Psoas muscle (tissue), 8 donors: ENCODE results near the gene CCT3. TPM values are rescaled to one million over a fixed set of nuclear protein-coding genes. Genes with fewer than 3 reads are reported as not detected.
"Not testable (repeated sequence)": the region's sequence is repeated elsewhere in the genome, so short reads cannot be mapped to it uniquely, and the experiment has no call there.

Source experiments
- ATAC-seq, 4 donors: fragments of 200-7000 bp; cut with Tn5 transposase; one replicate each; pipeline ENCODE4 v1.9.1; 2020; ENCODE audit warnings: moderate library complexity in 3 of 4, mild to moderate bottlenecking in 2 of 4
- DNase-seq, 2 donors: peaks; one replicate each; pipeline ENCODE4 v3.0.0-alpha.2; 2020
- H3K27ac ChIP-seq: fragments of 200-600 bp; one replicate; pipeline ENCODE4 v1.8.0; 2022
- H3K27me3 ChIP-seq, 3 donors: fragments of 200-600 bp in 1 of 3; one replicate each; pipeline versions ENCODE4 v1.6.1 to v1.8.0; 2013 to 2022; ENCODE audit warnings: low read length in 2 of 3, mild to moderate bottlenecking in 2 of 3, moderate library complexity in 1 of 3; ENCODE audit not compliant: insufficient read depth in 3 of 3
- H3K36me3 ChIP-seq, 2 donors: fragments of 200-600 bp in 1 of 2; one replicate each; pipeline versions ENCODE4 v1.6.1 to v1.8.0; 2013 to 2022; ENCODE audit warnings: low read depth in 1 of 2, mild to moderate bottlenecking in 1 of 2, moderate library complexity in 1 of 2; ENCODE audit not compliant: insufficient read depth in 1 of 2
- H3K4me1 ChIP-seq: fragments of 200-600 bp; one replicate; pipeline ENCODE4 v1.8.0; 2022
- H3K4me3 ChIP-seq: fragments of 200-600 bp; one replicate; pipeline ENCODE4 v1.8.0; 2022; ENCODE audit warnings: mild to moderate bottlenecking
- H3K9me3 ChIP-seq: fragments of 200-600 bp; one replicate; pipeline ENCODE4 v1.8.0; 2022
- WGBS, 3 donors: extraction: QIAGEN DNeasy Blood & Tissue Kit; methylation state at CpG; one replicate each; pipeline versions ENCODE4 v1.1.6 to v1.1.7; 2013; 5-methylcytosine and 5-hydroxymethylcytosine counted together
- intact Hi-C, 2 donors: fragments of 100-400 bp; cut with DNase I; formaldehyde crosslinking; loops; one replicate each; pipeline versions ENCODE4 v1.11.0 to v1.14.2; 2022
- polyA plus RNA-seq, 3 donors: library from polyadenylated mRNA; stranded (reverse); fragments of 200-250 nt; gene quantifications; one replicate each; pipeline ENCODE4 v1.2.3, GENCODE V29; 2013
- total RNA-seq, 4 donors: library from RNA; stranded (reverse); fragmentation: NEBNext Ultra II Directional in 2 of 4; extraction: Animal tissue kit (Norgen Biotek cat#: 25700) in 2 of 4; gene quantifications; one replicate each; pipeline versions ENCODE4 v1.2.1 to v1.2.4, GENCODE V29; 2021 to 2023
- TF ChIP-seq, protein P1 (sequence below): fragments of 200-600 bp; IDR thresholded peaks from one replicate; pipeline ENCODE4 v1.8.0; 2022; ENCODE audit warnings: antibody characterized with exemption
- donor health status: healthy with polysubstance abuse.
- donor health status: DM: no; HTN: no; CAD: no; lungs with moderate emphysema.
- donor health status: Bipolar disorder and iron deficiency.
- donor health status: healthy.
- donor health status: DM: yes; HTN: yes; CAD: no.
- donor health status: DM: no; HTN: no; CAD: no.
- donor health status: DM: no; HTN: no; CAD: no.
- donor health status: DM: yes; HTN: yes; CAD: no.

CCT3 gene
- total and polyA plus RNA-seq, 7 donors, result 144 to 258 (median 180) TPM

GRCh38 chr1:156337052-156337887 lies 822 bp downstream of the CCT3 start:
- 33 to 34% (median 33%) methylated on average over 34 of the region's 34 CpGs for WGBS, 3 donors
- intact Hi-C loops, result no loop called here
- Histone ChIP-seq H3K27me3 (no peaks in the 10 kb centered on the region), H3K4me1 (peaks cover 19% of the 10 kb centered on the region), H3K27ac (peak overlapping the region; percentile 92), H3K9me3 (no peaks in the 10 kb centered on the region), H3K36me3 (peaks cover 2 to 43% of the 10 kb centered on the region in 2 donors), H3K4me3 (peak overlapping the region; percentile 97)
- peak in 1 of 4 donors; percentile 0 for ATAC-seq
- TF ChIP-seq, protein P1, sequence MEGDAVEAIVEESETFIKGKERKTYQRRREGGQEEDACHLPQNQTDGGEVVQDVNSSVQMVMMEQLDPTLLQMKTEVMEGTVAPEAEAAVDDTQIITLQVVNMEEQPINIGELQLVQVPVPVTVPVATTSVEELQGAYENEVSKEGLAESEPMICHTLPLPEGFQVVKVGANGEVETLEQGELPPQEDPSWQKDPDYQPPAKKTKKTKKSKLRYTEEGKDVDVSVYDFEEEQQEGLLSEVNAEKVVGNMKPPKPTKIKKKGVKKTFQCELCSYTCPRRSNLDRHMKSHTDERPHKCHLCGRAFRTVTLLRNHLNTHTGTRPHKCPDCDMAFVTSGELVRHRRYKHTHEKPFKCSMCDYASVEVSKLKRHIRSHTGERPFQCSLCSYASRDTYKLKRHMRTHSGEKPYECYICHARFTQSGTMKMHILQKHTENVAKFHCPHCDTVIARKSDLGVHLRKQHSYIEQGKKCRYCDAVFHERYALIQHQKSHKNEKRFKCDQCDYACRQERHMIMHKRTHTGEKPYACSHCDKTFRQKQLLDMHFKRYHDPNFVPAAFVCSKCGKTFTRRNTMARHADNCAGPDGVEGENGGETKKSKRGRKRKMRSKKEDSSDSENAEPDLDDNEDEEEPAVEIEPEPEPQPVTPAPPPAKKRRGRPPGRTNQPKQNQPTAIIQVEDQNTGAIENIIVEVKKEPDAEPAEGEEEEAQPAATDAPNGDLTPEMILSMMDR, result no peak
- DNase-seq, result no peak

DNA sequence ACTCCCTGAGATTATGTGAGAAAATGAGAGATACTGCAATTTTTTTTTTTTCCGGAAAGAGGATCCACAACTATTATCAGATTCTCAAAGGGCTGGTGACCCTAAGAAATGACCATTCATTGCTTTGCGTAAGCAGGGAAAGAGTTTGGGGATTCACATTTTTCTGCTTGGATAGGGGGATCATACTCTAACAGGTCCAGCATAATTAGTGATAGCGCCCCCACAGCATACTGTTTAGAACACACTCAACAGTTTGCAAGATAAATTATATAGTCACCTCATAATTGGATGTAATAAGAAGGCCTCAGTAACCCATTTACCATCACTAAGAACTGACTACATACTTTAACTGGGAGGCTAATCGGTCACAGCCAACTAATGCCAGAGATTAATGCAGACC lies 1.9 kb downstream of the CCT3 start:
- Histone ChIP-seq H3K9me3 (no peaks in the 10 kb centered on the region), H3K27me3 (no peaks in the 10 kb centered on the region), H3K36me3 (peaks cover 2 to 53% of the 10 kb centered on the region in 2 donors), H3K4me3 (peak overlapping the region; percentile 97), H3K4me1 (peaks cover 19% of the 10 kb centered on the region), H3K27ac (no peak overlapping the region)
- TF ChIP-seq, protein P1, result no peak
- DNase-seq (no peak), ATAC-seq (no peak)
- intact Hi-C loops, result no loop called here
- 81 to 88% (median 82%) methylated on average over 4 of the region's 4 CpGs for WGBS, 3 donors

DNA sequence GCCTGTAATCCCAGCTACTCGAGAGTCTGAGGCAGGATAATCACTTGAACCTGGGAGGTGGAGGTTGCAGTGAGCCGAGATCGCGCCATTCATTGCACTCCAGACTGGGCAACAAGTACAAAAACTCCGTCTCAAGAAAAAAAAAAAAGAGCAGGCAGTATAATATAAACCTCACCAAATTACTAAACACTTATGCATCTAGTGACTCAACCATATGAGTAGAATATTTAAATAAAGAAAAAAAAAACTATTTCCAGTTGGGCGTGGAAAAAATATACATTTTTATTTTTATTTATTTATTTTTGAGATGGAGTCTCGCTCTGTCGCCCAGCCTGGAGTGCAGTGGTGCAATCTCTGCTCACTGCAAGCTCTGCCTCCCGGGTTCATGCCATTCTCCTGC lies 14.9 kb downstream of the CCT3 start:
- H3K27me3 ChIP-seq, DNase-seq, H3K27ac ChIP-seq, H3K9me3 ChIP-seq, intact Hi-C loops, H3K4me1 ChIP-seq, H3K4me3 ChIP-seq, ATAC-seq: not testable (repeated sequence)
- WGBS, 3 donors, result 95 to 96% (median 95%) methylated on average over 9 of the region's 9 CpGs
- peaks cover 30 to 88% of the 10 kb centered on the region in 2 donors for H3K36me3 ChIP-seq

- intact Hi-C loops, result no loop called here
- no peaks in the 10 kb centered on the region for H3K27me3 ChIP-seq
- DNase-seq, result no peak
- no peak overlapping the region for H3K27ac ChIP-seq
- H3K4me1 ChIP-seq, result no peaks in the 10 kb centered on the region
- H3K4me3 ChIP-seq, result no peak overlapping the region
- WGBS, 3 donors, result 83 to 91% (median 87%) methylated on average over 3 of the region's 3 CpGs
- ATAC-seq, result no peak
- TF ChIP-seq, protein P1, result no peak
- no peaks in the 10 kb centered on the region for H3K9me3 ChIP-seq
- peaks cover 46 to 100% of the 10 kb centered on the region in 2 donors for H3K36me3 ChIP-seq
Observed at GRCh38 chr1:156320560-156320959, 17.5 kb downstream of the CCT3 start.

DNA sequence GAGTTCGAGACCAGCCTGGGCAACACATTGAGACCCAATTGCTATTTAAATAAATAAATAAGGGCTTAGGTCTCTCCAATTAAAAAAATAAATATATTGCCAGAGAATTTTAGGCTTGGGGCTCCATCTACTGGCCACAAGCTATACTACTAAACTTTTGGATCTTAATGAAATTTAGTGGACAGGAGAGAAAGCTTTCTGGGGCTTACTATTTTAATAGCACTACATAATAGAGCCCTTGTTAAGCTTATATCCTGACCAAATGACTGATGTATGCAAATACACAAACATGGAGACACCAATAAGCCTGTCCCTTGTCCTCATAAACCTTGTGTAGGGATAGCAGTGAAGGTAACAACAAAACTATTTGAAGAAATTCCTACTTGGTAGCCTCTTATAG lies 18.4 kb downstream of the CCT3 start:
- Histone ChIP-seq H3K4me1 (no peaks in the 10 kb centered on the region), H3K27me3 (no peaks in the 10 kb centered on the region), H3K9me3 (no peaks in the 10 kb centered on the region), H3K4me3 (no peak overlapping the region), H3K27ac (no peak overlapping the region), H3K36me3 (peaks cover 43 to 100% of the 10 kb centered on the region in 2 donors)
- WGBS, 3 donors, result 85 to 88% (median 87%) methylated on average over 1 of the region's 1 CpG
- intact Hi-C loops, result loop anchor here in 1 of 2 donors (5.0 to 10.0 kb wide), 2 partner anchors 52 to 655 kb away; no protein-coding TSS in a partner anchor
- peak in 1 of 4 donors; percentile 46 for ATAC-seq
- TF ChIP-seq, protein P1, result peak; percentile 47
- DNase-seq, result no peak
